Activated CD8-positive, alpha-beta T cell treated with anti-CD3 and anti-CD28 coated beads, Interleukin-2, amount 10 ng/mL, durations not matched to agents 7 days and 5 days (primary cell): ENCODE measurements around the gene GBX2. TPM values are rescaled to one million over a fixed set of nuclear protein-coding genes. Genes with fewer than 3 reads are reported as not detected.

Experiments
- ATAC-seq: fragments of 150-1000 bp; cut with Tn5 transposase; one replicate; pipeline ENCODE4 v1.10.0; 2021; ENCODE audit warnings: moderate library complexity
- CTCF ChIA-PET: fragments of 350-600 bp; sonication (Branson Sonifier 250); formaldehyde crosslinking; loops from one replicate; lab custom pipeline; 2021; ENCODE audit warnings: antibody characterized with exemption; lab: Charles Lee
- POLR2A ChIA-PET: fragments of 350-600 bp; sonication (Branson Sonifier 250); formaldehyde crosslinking; loops from one replicate; lab custom pipeline; 2021; ENCODE audit warnings: antibody characterized with exemption; lab: Charles Lee
- DNase-seq: peaks from one replicate; pipeline ENCODE4 v3.0.0-alpha.2; 2020
- H3K27ac Mint-ChIP-seq: one replicate; pipeline ENCODE4 v1.8.0; 2021; ENCODE audit warnings: mild to moderate bottlenecking, mixed read lengths
- H3K27me3 Mint-ChIP-seq: one replicate; pipeline ENCODE4 v1.8.0; 2021; ENCODE audit warnings: low read depth, mixed read lengths
- H3K36me3 Mint-ChIP-seq: one replicate; pipeline ENCODE4 v1.8.0; 2021; ENCODE audit warnings: low read depth, mixed read lengths
- H3K4me1 Mint-ChIP-seq: one replicate; pipeline ENCODE4 v1.8.0; 2021; ENCODE audit warnings: low read depth, mixed read lengths
- H3K4me3 Mint-ChIP-seq: one replicate; pipeline ENCODE4 v1.8.0; 2021; ENCODE audit warnings: mild to moderate bottlenecking, mixed read lengths
- H3K9me3 Mint-ChIP-seq: one replicate; pipeline ENCODE4 v1.8.0; 2022; ENCODE audit warnings: mixed read lengths; ENCODE audit not compliant: insufficient read depth
- total RNA-seq, 2 experiments: library from RNA; stranded (reverse); gene quantifications; one replicate each; pipeline ENCODE4 v1.2.3, GENCODE V29; 2021

The GBX2 gene
- total RNA-seq, 2 experiments from 2014 or later: not detected

DNA sequence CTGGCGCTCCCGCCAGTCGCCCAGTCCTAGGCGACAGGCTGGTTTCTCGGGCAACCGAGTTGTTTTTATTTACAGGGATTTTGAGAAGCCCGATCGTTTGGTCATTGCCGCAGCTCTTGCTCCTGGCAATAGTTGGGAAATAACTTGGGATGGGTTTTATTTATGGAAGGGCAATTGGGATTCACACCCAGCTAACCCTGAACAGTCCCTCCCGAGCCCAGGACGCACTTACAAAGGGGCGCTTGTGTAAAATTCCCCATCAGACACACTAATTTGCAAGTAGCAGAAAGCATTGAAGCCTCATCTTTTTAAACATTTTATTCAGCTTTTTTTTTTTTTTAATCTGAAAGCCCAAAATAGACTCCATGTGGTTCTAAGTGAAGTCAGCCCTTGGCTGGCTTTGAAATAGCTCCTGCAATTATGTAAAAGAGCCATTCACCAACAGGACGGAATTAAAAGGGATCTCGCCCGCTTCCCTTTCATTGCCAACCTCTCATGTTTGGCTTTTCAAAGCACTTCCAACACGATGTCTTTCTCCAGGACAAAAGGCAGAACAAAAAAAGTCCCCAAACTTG lies 3.6 kb upstream of the GBX2 start:
- Mint-ChIP-seq H3K4me1 (peaks cover 2% of the 10 kb centered on the region), H3K36me3 (peaks cover 14% of the 10 kb centered on the region), H3K27ac (no peak overlapping the region), H3K4me3 (peak overlapping the region; percentile 5), H3K9me3 (no peaks in the 10 kb centered on the region), H3K27me3 (peaks cover 62% of the 10 kb centered on the region)
- CTCF ChIA-PET: interaction anchor here (3.0 kb wide), 1 partner anchor 9 kb away, joined by 19 read pairs; no protein-coding TSS in a partner anchor
- DNase-seq (no peak), ATAC-seq (no peak)
- POLR2A ChIA-PET: no interaction called here

DNA sequence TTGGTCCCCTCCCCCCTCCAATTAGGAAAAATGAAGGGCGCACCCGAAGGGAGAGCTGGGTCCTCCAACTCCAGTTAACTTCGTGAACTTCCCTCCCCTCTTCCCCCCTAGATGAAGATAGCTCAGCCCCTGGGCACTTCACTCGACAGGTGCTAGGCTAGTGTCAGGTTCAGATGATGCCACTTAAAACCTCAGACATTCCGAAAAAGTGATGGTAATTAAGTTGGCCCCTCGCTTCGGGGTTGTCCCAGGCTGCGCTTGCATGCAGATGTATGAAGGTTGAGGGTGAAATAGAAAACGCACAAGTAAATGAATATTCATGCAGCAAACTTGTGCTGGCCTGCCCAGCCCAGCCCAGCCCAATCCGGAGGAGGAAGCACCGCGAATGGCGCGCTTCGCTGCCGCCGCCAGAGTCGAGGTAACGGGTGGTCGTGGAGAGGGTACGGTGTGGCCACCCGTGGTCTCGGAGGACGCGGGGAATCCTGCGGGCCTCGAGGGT lies 3.0 kb upstream of the GBX2 start:
- DNase-seq (no peak), ATAC-seq (no peak)
- Mint-ChIP-seq H3K27me3 (peaks cover 65% of the 10 kb centered on the region), H3K4me3 (no peak overlapping the region), H3K27ac (no peak overlapping the region), H3K4me1 (peaks cover 7% of the 10 kb centered on the region), H3K36me3 (peaks cover 15% of the 10 kb centered on the region), H3K9me3 (no peaks in the 10 kb centered on the region)
- ChIA-PET CTCF (interaction anchor here (3.0 kb wide), 1 partner anchor 9 kb away, joined by 19 read pairs; no protein-coding TSS in a partner anchor), POLR2A (no interaction called here)

- POLR2A ChIA-PET: no interaction called here
- no peak overlapping the region for H3K27ac Mint-ChIP-seq
These were observed 2.5 kb upstream of the GBX2 start for GRCh38 chr2:236170590-236171165.

GRCh38 chr2:236169741-236170589 lies 1.8 kb upstream of the GBX2 start:
- Mint-ChIP-seq H3K27ac (peak overlapping the region; percentile 67), H3K4me3 (peak overlapping the region; percentile 38), H3K4me1 (peaks cover 7% of the 10 kb centered on the region), H3K9me3 (no peaks in the 10 kb centered on the region), H3K36me3 (peaks cover 15% of the 10 kb centered on the region), H3K27me3 (peaks cover 65% of the 10 kb centered on the region)
- CTCF ChIA-PET: interaction anchor here (0.8 to 3.0 kb wide), 3 partner anchors 8 to 404 kb away, joined by 3 to 19 read pairs (median 8); no protein-coding TSS in a partner anchor
- DNase-seq (no peak), ATAC-seq (no peak)
- POLR2A ChIA-PET: no interaction called here

More at GRCh38 chr2:236170590-236171165, 2.5 kb upstream of the GBX2 start:
- no peak for DNase-seq
- CTCF ChIA-PET: interaction anchor here (3.0 kb wide), 1 partner anchor 10 kb away, joined by 19 read pairs; no protein-coding TSS in a partner anchor
- H3K36me3 Mint-ChIP-seq: peaks cover 15% of the 10 kb centered on the region
- peaks cover 65% of the 10 kb centered on the region for H3K27me3 Mint-ChIP-seq
- H3K9me3 Mint-ChIP-seq: no peaks in the 10 kb centered on the region
- peak overlapping the region; percentile 13 for H3K4me3 Mint-ChIP-seq
- H3K4me1 Mint-ChIP-seq: peaks cover 7% of the 10 kb centered on the region
- ATAC-seq: no peak

DNA sequence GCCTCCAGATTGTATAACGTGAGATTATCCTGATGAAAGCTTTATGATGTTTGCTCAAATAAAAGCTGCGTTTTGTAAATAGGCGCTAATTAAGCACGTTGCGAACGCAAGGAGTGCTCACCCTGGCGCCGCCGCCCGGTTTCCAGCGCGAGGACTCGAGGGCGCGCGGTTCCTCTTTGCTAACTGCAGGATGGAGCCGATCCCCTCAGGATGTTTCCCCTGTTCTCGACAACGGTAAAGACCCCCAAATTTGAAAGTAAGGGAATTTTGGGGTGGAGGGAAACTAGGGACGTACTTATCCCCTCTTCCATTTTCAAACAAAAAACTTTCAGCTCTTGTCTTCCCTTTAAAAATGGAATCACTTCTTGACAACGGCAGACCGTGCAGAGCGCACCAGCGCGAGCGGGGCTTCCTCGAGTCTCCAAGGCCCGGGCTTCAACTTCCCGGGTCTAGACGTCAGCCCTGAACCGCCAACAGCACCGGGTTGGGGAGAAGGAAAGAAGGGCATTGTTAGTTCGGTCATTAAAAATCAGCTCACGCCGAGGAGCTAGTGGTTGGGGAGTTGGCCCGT lies 1.1 kb upstream of the GBX2 start:
- no peak for ATAC-seq
- Mint-ChIP-seq H3K27ac (peak overlapping the region; percentile 61), H3K4me1 (peaks cover 7% of the 10 kb centered on the region), H3K4me3 (peak overlapping the region; percentile 38), H3K9me3 (no peaks in the 10 kb centered on the region), H3K36me3 (peaks cover 15% of the 10 kb centered on the region), H3K27me3 (peaks cover 63% of the 10 kb centered on the region)
- POLR2A ChIA-PET: no interaction called here
- CTCF ChIA-PET: interaction anchor here (0.8 to 3.0 kb wide), 3 partner anchors 8 to 403 kb away, joined by 3 to 19 read pairs (median 8); no protein-coding TSS in a partner anchor
- no peak for DNase-seq

DNA sequence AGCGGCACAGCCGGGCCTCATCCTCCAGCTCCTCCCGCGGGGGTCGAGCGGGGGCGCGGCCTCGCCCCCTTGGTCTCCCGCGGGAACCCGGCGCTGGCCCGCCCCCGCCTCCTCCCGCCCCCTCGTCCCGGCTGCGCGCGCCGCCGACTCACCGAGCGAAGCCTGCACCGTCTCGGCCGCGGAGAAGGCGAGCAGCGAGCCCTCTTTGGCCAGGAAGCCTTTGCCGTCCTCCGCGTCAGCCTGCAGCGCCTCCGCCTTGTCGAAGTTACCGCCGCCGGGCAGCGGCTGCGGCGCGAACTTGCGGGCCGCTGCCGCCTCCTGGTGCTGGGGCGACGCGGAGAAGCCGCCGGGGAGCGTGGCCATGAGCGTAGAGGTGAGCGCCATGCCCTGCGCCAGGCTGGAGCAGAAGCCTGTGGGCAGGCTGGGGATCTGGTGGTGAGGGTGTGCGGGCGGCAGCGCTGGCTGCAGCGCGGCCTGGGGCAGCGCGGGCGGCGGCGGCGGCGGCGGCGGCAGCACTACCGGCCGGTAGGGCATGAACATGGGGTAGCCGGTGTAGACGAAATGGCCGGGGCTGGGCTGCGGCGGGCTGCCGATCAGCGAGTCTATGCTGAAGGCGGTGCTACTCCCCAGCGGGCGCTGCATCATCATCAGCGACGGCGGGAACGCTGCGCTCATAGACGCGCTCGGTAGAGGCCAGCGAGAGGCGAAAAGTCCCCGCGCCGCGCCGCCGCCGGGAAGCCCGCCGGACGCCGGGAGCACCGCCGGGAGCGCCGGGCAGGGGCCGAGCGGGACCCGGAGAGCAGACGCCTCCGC lies 683 bp downstream of the GBX2 start:
- Mint-ChIP-seq H3K36me3 (peaks cover 15% of the 10 kb centered on the region), H3K4me1 (peaks cover 7% of the 10 kb centered on the region), H3K27me3 (peaks cover 59% of the 10 kb centered on the region), H3K9me3 (no peaks in the 10 kb centered on the region), H3K4me3 (no peak overlapping the region), H3K27ac (no peak overlapping the region)
- DNase-seq (no peak), ATAC-seq (no peak)
- POLR2A ChIA-PET: no interaction called here
- CTCF ChIA-PET: interaction anchor here (1.5 kb wide), 1 partner anchor 10 kb away, joined by 5 read pairs; no protein-coding TSS in a partner anchor

DNA sequence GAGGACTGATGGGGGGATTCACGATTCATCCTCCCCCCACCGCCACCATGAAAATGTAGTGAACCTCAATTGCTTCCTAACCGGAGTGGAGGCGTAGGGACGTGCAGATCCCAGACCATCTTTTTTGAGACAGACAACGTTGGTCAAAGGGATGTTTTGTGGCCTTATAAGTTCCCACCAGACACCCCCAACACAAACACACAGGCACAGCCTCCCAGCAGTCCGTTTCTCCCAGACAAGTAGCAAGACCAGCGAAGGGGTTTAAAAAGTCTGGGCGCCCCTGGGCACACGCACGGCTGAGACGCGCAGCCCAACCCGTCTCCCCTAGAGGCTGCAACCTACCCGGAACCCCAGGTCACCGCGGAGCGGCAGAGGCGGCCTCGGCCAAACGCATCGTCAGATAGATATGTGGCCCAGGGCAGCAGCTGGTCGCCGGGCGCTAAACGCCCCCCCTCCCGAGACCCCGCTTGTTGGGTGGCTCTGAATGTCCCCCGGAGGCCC lies 1.3 kb downstream of the GBX2 start:
- POLR2A ChIA-PET: no interaction called here
- DNase-seq: no peak
- Mint-ChIP-seq H3K27ac (peak overlapping the region; percentile 68), H3K4me3 (peak overlapping the region; percentile 46), H3K9me3 (no peaks in the 10 kb centered on the region), H3K36me3 (peaks cover 12% of the 10 kb centered on the region), H3K27me3 (peaks cover 61% of the 10 kb centered on the region), H3K4me1 (peaks cover 7% of the 10 kb centered on the region)
- CTCF ChIA-PET: interaction anchor here (1.5 kb wide), 1 partner anchor 11 kb away, joined by 5 read pairs; no protein-coding TSS in a partner anchor
- ATAC-seq: no peak

- Mint-ChIP-seq H3K27me3 (peaks cover 62% of the 10 kb centered on the region), H3K36me3 (peaks cover 12% of the 10 kb centered on the region), H3K4me3 (peak overlapping the region; percentile 46), H3K27ac (peak overlapping the region; percentile 2), H3K4me1 (peaks cover 7% of the 10 kb centered on the region), H3K9me3 (no peaks in the 10 kb centered on the region)
- no peak for DNase-seq
- CTCF ChIA-PET: interaction anchor here (0.7 to 1.5 kb wide), 3 partner anchors 10 to 387 kb away, joined by 3 to 5 read pairs (median 4); no protein-coding TSS in a partner anchor
- no peak for ATAC-seq
- POLR2A ChIA-PET: no interaction called here
These were observed 2.1 kb downstream of the GBX2 start for GRCh38 chr2:236165842-236166795.

- no peak for DNase-seq
- ATAC-seq: no peak
- POLR2A ChIA-PET: no interaction called here
- Mint-ChIP-seq H3K36me3 (peaks cover 10% of the 10 kb centered on the region), H3K27me3 (peaks cover 57% of the 10 kb centered on the region), H3K4me3 (peak overlapping the region; percentile 31), H3K27ac (peak overlapping the region; percentile 62), H3K9me3 (no peaks in the 10 kb centered on the region), H3K4me1 (peaks cover 7% of the 10 kb centered on the region)
- CTCF ChIA-PET: interaction anchor here (0.7 to 0.9 kb wide), 2 partner anchors 11 to 386 kb away, joined by 3 to 4 read pairs; no protein-coding TSS in a partner anchor
These were observed 3.0 kb downstream of the GBX2 start for GRCh38 chr2:236164925-236165841.
